OCI-LY1 (cell line): Measurements from ENCODE around the gene DOCK6.

Experiments
- CTCF ChIP-seq: fragments of 200-600 bp; sonication (generic), shearing (Covaris generic); IDR thresholded peaks from 2 replicates; pipeline ENCODE4 v1.5.1; 2017; ENCODE audit warnings: mild to moderate bottlenecking, antibody characterized with exemption, low read length, moderate library complexity, mixed read lengths
- EZH2 ChIP-seq: fragments of 200-600 bp; sonication (generic), shearing (Covaris generic); IDR thresholded peaks from 2 replicates; pipeline ENCODE4 v1.8.0; 2017; ENCODE audit warnings: borderline replicate concordance, mixed run types, mild to moderate bottlenecking, antibody characterized with exemption, low read length, moderate library complexity, mixed read lengths

- peak; percentile 78 for TF ChIP-seq CTCF
- TF ChIP-seq EZH2, result no peak
These were observed 19.2 kb downstream of the DOCK6 start for GRCh38 chr19:11242864-11243797.
